Measurements from ENCODE around the gene SUPT3H.
"Not testable (repeated sequence)": the region's sequence is repeated elsewhere in the genome, so short reads cannot be mapped to it uniquely, and the experiment has no call there.

SUPT3H gene

DNA sequence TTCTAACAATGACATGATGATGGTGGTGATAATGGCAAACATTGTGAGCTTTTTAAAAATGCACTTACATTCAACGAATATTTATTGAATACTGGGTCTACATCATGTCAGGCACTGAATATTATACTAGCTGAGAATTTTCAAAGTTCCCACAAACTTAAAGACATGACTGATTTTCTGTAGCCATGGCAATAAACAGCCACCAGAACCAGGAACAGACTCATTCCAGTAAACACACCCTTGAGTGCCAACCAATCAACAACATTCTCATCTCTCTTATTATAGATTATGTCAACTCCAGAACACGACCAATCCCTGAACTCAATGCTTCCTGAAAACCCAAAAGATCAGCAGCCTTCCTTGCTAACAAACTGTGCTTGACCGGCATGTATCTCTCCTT lies 262.0 kb downstream of the SUPT3H start:
- no peak for DNase-seq (ENCODE audit: low spot score)

- no peak for DNase-seq (ENCODE audit: low spot score)
Observed at GRCh38 chr6:45112711-45113110, 265.0 kb downstream of the SUPT3H start.

GRCh38 chr6:45109551-45109950 lies 268.2 kb downstream of the SUPT3H start:
- no peak for DNase-seq (ENCODE audit: low spot score)

- no peak for DNase-seq (ENCODE audit: low spot score)
Observed at GRCh38 chr6:45105170-45105820, 272.4 kb downstream of the SUPT3H start.

DNA sequence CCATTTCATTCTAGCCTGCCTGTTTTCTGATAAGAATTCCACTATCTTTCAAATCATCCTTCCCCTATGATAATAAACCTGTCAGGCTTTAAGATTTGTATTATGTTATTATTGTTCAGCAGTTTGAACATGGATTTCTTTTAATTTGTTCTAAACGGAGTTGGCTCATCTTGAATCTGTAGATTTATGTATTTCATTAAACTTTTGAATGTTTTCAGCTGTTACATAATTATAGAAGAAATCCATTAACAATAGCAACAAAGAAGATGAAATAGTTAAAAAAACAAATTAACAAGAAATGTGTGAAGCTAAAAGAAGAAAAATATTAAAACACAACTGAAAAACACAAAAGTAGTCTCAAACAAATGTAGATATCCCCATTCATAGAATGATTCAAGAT lies 273.3 kb downstream of the SUPT3H start:
- DNase-seq (ENCODE audit: low spot score) = no peak

DNA sequence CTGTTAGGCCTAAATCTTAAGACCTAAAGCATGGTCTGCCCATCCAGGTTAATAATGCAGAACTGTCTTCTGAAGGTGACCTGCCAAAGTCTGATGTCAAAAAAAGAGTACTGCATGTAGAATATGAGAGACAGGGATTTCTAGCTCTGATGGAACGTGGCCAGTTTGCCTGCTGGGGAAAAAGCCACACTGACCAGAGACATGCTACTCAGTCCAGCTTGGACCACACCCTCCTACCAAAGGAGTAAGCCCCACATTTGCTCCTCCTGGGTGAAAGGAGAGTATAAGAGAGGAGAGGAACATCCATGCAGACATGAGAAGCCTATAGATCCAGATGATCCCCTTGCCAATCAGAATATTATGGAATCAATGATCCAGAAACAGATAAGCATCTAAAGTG lies 279.5 kb downstream of the SUPT3H start:
- no peak for DNase-seq (ENCODE audit: low spot score)

DNA sequence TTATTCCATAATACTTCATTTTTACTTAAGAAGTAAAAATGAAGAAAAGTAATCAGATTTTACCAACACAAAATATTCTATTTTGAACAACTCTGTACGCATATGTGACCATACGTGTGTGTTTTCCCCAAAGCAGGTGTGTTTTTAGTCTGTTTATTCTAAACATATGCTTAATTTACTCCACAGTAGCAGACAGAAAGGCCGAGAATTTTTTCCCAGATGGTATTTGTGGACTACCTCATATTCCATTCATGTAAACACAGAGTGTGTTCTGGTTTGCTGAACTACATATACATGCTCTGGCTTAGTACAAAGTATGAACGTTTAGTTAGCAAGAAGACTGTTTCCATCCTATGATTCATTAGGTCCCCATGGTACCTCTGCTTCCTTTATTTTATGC lies 282.9 kb downstream of the SUPT3H start:
- DNase-seq (ENCODE audit: low spot score) = no peak

DNA sequence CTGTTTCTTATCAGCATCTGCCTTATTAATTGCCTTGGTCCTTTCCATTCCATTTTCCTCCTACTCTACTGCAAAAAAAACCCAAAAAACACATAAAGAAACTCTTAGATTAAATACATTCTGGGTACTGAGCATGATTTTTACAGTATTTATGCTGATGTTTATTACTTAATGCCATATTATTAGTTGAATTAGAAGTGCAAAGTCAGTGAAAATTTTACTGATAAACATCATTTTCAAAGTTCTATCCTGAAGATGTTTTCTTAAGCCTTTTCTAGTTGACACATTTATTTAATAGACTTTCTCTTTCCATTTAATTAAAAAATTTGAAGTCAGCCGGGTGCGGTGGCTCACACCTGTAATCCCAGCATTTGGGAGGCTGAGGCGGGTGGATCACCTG lies 285.6 kb downstream of the SUPT3H start:
- no peak for DNase-seq (ENCODE audit: low spot score)

DNA sequence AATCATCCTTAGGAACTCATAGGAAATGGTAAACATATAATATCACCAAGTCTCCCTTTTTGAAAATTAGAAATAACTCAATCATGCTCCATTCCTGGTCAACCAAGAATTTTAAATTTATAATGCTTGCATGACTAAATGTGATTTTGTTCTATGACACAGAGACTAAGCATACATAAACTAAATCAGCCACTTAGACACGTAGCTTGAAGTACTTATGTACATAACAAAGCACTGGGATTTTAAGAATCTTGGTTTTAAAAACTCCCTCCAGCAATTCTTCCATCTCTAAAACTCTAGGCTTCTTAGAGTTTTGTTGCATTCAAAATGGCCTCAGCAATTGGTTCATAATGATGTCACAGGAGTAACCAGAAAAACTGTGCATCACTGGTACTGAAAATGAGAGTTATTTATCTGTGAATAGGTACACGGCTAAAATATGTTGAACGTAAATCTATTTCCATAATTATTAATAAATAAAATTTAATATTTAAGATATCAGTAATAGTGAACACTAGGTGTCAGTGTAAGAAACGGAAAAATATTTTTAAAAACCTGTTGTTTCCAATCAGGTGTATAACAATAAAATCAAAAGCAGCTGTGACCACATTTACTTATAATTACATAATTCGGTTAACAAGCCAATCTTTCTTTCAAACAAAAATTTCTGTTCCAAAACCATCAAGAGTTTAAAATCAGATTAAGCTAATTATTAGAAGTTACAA lies 291.2 kb downstream of the SUPT3H start:
- DNase-seq (ENCODE audit: low spot score) = no peak

- DNase-seq (ENCODE audit: low spot score) = no peak
Observed at GRCh38 chr6:45084257-45084656, 293.5 kb downstream of the SUPT3H start.

DNA sequence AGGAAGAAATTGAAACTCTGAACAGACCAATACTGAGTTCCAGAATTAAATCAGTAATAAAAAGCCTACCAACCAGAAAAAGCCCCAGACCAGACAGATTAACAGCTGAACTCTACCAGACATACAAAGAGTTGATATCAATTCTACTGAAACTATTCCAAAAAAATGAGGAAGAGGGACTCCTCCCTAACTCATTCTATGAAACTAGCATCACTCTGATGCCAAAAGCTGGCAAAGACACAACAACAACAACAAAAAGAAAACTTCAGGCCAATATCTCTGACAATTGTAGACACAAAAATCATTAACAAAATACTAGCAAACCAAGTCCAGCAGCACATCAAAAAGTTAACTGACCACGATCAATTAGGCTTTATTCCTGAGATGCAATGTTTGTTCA lies 295.6 kb downstream of the SUPT3H start:
- no peak for DNase-seq (ENCODE audit: low spot score)

DNA sequence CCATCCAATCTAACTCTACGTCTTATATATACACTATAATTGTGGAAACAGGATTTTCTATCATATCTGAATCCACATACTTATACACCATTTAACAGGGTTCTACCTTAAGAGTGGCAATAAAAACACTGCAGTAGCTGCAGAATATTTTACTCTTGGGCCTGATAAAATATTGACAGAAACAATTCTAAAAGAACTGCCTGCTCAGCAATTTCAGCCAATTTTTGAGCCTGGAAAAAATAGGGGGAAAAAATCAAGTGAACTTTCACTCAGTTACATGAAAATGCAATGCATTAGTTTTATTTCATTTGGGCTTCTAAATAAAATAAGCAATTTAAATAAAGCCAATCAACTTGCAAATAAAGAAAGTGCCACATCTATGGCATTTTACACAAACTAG lies 296.1 kb downstream of the SUPT3H start:
- no peak for DNase-seq (ENCODE audit: low spot score)

GRCh38 chr6:45078432-45078831 lies 299.3 kb downstream of the SUPT3H start:
- DNase-seq (ENCODE audit: low spot score) = no peak

DNA sequence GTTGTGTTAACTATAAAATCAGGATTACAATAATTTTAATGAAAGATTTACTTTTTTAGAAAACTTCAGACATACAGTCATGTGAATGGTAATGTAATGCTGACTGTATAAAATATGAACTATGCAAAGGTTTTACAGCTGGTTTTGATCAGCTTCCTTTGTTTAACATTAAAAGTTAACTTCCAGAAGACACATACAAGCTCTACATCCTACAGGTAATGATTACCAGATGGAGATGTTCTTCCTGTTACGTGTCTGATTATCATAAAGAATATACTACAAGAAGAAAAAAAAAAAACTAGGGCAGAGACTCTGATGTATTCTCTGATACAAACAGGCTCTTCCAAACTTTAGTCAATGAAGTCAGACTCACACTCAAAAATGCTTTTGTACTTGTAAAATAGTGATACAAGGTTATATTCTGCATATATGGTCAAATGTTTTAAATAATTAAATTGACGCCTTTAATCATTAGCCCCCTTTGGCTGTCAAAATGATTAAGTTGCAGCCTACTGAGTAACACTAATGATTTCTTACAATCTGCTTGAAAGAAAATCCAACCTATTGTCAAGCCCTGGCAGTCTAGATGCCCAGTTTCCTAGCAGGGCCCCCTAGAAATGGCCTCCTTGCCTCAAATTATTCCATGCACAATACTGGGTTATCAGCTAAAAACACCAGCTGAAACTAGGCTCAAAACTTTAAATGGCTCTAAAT lies 301.4 kb downstream of the SUPT3H start:
- no peak for DNase-seq (ENCODE audit: low spot score)

- DNase-seq (ENCODE audit: low spot score) = no peak
Observed at GRCh38 chr6:45075246-45075645, 302.5 kb downstream of the SUPT3H start.

GRCh38 chr6:45074439-45074838 lies 303.3 kb downstream of the SUPT3H start:
- DNase-seq (ENCODE audit: low spot score) = no peak

DNA sequence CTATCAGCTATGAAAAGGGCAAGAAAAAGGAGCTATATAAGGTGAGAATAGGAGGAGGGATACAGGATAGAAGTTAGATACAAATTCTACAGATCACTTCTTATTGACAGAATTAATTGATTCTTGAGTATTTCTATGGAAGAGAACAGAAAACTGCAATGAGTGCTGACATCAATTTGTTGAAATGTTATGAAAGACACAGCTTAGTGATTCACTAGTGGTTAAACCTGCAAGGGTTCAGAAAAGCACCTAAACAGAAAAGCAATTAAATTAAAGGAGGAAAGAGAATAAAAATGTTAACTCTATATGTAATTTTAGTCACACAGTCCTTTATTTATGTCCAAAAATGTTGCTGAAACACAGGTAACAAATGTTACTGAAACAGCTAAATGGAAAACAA lies 304.0 kb downstream of the SUPT3H start:
- no peak for DNase-seq (ENCODE audit: low spot score)

- DNase-seq (ENCODE audit: low spot score) = no peak
Observed at GRCh38 chr6:45072673-45073072, 305.1 kb downstream of the SUPT3H start.

- no peak for DNase-seq (ENCODE audit: low spot score)
Observed at GRCh38 chr6:45072016-45072415, 305.7 kb downstream of the SUPT3H start.

DNA sequence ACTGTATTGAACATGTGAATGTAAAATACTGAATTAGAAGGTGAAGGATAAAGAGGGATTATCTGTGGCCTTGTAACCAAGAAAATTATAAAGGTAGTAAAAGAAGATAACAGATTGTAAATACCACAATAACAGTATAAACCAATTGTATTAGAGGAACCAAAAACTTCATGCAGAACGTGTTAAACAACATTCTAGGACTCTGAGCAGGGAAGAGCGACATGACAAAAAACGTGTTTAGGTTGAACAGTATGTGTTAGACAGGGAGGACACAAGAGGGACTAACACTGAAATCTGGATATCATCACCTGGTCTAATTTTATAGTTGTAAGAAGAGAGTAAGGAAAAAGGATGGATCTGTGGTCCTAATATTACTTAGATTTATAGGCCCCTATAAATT lies 308.6 kb downstream of the SUPT3H start:
- DNase-seq (ENCODE audit: low spot score) = no peak

DNA sequence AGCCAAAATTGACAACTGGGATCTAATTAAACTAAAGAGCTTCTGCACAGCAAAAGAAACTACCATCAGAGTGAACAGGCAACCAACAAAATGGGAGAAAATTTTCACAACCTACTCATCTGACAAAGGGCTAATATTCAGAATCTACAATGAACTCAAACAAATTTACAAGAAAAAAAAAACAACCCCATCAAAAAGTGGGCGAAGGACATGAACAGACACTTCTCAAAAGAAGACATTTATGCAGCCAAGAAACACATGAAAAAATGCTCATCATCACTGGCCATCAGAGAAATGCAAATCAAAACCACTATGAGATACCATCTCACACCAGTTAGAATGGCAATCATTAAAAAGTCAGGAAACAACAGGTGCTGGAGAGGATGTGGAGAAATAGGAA lies 310.3 kb downstream of the SUPT3H start:
- not testable (repeated sequence) for DNase-seq (ENCODE audit: low spot score)

GRCh38 chr6:45062659-45063058 lies 315.1 kb downstream of the SUPT3H start:
- DNase-seq (ENCODE audit: low spot score) = not testable (repeated sequence)

GRCh38 chr6:45057711-45058110 lies 320.0 kb downstream of the SUPT3H start:
- DNase-seq (ENCODE audit: low spot score) = no peak
